ENCODE data around the gene ZNF3. TPM values are rescaled to one million over a fixed set of nuclear protein-coding genes. Genes with fewer than 3 reads are reported as not detected.

ZNF3 gene
- total and polyA plus RNA-seq, 9 of the 15 experiments (the other 6 are each of a cell fraction or from before 2014, with no cell fraction given) = 30.0 to 64.9 (median 51.5) TPM

DNA sequence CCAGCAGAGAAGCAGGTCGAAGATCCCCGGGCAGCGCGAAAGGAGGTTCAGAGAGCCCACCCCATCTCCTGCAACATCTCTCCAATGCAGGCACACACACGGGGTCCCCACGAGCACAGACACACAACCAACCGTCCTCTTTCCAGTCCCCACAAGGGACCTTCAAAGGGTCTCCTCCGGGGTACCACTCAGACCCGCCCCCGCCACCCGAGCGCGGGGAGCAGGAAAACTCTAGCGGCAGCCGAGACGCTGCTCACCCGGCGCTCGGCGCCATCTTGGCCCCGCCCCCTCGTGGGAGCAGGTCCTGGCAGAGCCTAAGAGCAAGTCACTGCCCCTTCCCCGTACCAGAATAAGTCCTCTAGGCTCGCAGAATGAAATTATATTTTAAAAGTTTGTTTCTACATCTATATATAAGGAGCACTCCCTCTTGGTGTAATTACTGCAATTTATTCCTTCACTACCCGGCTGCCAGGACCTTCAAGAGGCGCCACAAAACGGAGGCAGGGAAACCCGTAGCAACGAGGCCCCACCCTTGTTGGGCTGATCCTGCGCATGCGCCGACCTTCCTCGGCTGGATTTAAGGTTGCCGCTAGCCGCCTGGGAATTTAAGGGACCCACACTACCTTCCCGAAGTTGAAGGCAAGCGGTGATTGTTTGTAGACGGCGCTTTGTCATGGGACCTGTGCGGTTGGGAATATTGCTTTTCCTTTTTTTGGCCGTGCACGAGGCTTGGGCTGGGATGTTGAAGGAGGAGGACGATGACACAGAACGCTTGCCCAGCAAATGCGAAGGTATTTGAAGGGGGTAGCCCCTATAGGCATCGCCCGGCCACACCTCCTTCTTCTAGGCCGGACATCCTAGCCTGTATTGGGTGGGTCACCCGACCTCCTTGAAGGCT, 37.8 kb upstream of the ZNF3 start, which contains the start of the genes CNPY4 and TAF6 (continued):
- TF ChIP-seq, protein P1, sequence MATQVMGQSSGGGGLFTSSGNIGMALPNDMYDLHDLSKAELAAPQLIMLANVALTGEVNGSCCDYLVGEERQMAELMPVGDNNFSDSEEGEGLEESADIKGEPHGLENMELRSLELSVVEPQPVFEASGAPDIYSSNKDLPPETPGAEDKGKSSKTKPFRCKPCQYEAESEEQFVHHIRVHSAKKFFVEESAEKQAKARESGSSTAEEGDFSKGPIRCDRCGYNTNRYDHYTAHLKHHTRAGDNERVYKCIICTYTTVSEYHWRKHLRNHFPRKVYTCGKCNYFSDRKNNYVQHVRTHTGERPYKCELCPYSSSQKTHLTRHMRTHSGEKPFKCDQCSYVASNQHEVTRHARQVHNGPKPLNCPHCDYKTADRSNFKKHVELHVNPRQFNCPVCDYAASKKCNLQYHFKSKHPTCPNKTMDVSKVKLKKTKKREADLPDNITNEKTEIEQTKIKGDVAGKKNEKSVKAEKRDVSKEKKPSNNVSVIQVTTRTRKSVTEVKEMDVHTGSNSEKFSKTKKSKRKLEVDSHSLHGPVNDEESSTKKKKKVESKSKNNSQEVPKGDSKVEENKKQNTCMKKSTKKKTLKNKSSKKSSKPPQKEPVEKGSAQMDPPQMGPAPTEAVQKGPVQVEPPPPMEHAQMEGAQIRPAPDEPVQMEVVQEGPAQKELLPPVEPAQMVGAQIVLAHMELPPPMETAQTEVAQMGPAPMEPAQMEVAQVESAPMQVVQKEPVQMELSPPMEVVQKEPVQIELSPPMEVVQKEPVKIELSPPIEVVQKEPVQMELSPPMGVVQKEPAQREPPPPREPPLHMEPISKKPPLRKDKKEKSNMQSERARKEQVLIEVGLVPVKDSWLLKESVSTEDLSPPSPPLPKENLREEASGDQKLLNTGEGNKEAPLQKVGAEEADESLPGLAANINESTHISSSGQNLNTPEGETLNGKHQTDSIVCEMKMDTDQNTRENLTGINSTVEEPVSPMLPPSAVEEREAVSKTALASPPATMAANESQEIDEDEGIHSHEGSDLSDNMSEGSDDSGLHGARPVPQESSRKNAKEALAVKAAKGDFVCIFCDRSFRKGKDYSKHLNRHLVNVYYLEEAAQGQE (IDR thresholded peaks at IDR 0.05; ENCODE audit: borderline replicate concordance) = no peak
- TF ChIP-seq, protein P1 (CRISPR knock-in tag; IDR thresholded peaks at IDR 0.05; ENCODE audit: low read depth) = peak; percentile 63; the same call in 1 of the 2 replicates
- TF ChIP-seq KLF1 (tag; IDR thresholded peaks at IDR 0.05) (peak; percentile 91), PHB (CRISPR knock-in tag; IDR thresholded peaks at IDR 0.05) (peak; percentile 77; the same call in 1 of the 2 replicates), POLR2AphosphoS5 (IDR thresholded peaks at IDR 0.05; ENCODE audit: control insufficient read depth, insufficient read depth, low read depth, low read length) (peak; percentile 81), NRF1 (conservative IDR thresholded peaks at IDR 0.05 in 1 of 2, IDR thresholded peaks at IDR 0.05 in 1 of 2) (peak; percentile 98), DNMT1 (IDR thresholded peaks at IDR 0.05) (peak; percentile 81; the same call in 1 of the 2 replicates), SMAD4 (CRISPR knock-in tag; conservative IDR thresholded peaks at IDR 0.05) (peak; percentile 75; the same call in 1 of the 2 replicates), SMAD3 (CRISPR knock-in tag; conservative IDR thresholded peaks at IDR 0.05) (peak; percentile 72; the same call in 1 of the 2 replicates)
- TF ChIP-seq, protein P2, sequence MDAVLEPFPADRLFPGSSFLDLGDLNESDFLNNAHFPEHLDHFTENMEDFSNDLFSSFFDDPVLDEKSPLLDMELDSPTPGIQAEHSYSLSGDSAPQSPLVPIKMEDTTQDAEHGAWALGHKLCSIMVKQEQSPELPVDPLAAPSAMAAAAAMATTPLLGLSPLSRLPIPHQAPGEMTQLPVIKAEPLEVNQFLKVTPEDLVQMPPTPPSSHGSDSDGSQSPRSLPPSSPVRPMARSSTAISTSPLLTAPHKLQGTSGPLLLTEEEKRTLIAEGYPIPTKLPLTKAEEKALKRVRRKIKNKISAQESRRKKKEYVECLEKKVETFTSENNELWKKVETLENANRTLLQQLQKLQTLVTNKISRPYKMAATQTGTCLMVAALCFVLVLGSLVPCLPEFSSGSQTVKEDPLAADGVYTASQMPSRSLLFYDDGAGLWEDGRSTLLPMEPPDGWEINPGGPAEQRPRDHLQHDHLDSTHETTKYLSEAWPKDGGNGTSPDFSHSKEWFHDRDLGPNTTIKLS (IDR thresholded peaks at IDR 0.05; ENCODE audit: borderline replicate concordance, low read depth) = peak; percentile 59
- TF ChIP-seq, protein P3, sequence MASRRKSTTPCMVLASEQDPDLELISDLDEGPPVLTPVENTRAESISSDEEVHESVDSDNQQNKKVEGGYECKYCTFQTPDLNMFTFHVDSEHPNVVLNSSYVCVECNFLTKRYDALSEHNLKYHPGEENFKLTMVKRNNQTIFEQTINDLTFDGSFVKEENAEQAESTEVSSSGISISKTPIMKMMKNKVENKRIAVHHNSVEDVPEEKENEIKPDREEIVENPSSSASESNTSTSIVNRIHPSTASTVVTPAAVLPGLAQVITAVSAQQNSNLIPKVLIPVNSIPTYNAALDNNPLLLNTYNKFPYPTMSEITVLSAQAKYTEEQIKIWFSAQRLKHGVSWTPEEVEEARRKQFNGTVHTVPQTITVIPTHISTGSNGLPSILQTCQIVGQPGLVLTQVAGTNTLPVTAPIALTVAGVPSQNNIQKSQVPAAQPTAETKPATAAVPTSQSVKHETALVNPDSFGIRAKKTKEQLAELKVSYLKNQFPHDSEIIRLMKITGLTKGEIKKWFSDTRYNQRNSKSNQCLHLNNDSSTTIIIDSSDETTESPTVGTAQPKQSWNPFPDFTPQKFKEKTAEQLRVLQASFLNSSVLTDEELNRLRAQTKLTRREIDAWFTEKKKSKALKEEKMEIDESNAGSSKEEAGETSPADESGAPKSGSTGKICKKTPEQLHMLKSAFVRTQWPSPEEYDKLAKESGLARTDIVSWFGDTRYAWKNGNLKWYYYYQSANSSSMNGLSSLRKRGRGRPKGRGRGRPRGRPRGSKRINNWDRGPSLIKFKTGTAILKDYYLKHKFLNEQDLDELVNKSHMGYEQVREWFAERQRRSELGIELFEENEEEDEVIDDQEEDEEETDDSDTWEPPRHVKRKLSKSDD (conservative IDR thresholded peaks at IDR 0.05; ENCODE audit: low read length) = peak; percentile 55; the same call in 1 of the 2 replicates
- TF ChIP-seq, protein P4, sequence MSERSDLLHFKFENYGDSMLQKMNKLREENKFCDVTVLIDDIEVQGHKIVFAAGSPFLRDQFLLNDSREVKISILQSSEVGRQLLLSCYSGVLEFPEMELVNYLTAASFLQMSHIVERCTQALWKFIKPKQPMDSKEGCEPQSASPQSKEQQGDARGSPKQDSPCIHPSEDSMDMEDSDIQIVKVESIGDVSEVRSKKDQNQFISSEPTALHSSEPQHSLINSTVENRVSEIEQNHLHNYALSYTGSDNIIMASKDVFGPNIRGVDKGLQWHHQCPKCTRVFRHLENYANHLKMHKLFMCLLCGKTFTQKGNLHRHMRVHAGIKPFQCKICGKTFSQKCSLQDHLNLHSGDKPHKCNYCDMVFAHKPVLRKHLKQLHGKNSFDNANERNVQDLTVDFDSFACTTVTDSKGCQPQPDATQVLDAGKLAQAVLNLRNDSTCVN (CRISPR knock-in tag; IDR thresholded peaks at IDR 0.05) = peak; percentile 88; the same call in 1 of the 2 replicates
